Neural progenitor cell (in vitro differentiated cells): ENCODE results near the gene INTS6L.

Source experiments
- CTCF ChIP-seq: fragments of 200-600 bp; sonication (generic); IDR thresholded peaks from 2 replicates; pipeline ENCODE4 v1.5.1; 2017; ENCODE audit warnings: antibody characterized with exemption, mild to moderate bottlenecking
- EZH2 ChIP-seq: fragments of 200-600 bp; sonication (generic); IDR thresholded peaks from 2 replicates; pipeline ENCODE4 v1.6.1; 2017; ENCODE audit warnings: antibody characterized with exemption, mild to moderate bottlenecking, moderate library complexity

DNA sequence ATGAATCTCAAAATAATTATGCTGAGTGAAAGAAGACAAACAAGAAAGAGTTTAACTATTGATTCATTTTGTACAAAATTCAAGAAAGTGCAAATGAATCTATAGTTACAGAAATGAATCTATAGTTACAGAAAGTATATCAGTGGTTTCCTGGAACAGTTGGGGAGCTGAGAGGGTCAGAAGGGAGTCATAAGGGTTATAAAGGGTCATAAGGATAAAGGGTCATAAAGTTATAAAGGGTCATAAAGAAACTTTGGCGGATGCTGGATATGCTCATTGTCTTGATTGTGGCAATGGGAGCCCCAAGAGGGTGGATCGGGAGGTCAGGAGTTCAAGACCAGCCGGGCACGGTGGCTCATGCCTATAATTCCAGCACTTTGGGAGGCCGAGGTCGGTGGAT is 26.0 kb upstream of the INTS6L start:
- TF ChIP-seq EZH2: no peak
- no peak for TF ChIP-seq CTCF
